H9 (cell line): ENCODE data around the gene DDX59. TPM values are rescaled to one million over a fixed set of nuclear protein-coding genes. Genes with fewer than 3 reads are reported as not detected.

Experiments
- DNase-seq: peaks from one replicate; pipeline ENCODE4 v3.0.0-alpha.2; 2017
- H2AFZ ChIP-seq: one replicate; pipeline ENCODE4 v1.6.1; 2013; ENCODE audit warnings: mild to moderate bottlenecking, low read length, control low read depth, moderate library complexity
- H2AK5ac ChIP-seq: 2 replicates; pipeline ENCODE4 v1.6.1; 2013; ENCODE audit warnings: low read length, control low read depth, mixed read lengths; ENCODE audit not compliant: insufficient read length
- H2BK120ac ChIP-seq: one replicate; pipeline ENCODE4 v1.6.1; 2013; ENCODE audit warnings: low read depth, mild to moderate bottlenecking, low read length, control low read depth, inconsistent platforms; ENCODE audit not compliant: poor library complexity, severe bottlenecking
- H2BK12ac ChIP-seq: 2 replicates; pipeline ENCODE4 v1.6.1; 2013; ENCODE audit warnings: low read length, control low read depth, mixed read lengths, low read depth; ENCODE audit not compliant: insufficient read length
- H2BK15ac ChIP-seq: 2 replicates; pipeline ENCODE4 v1.6.1; 2013; ENCODE audit warnings: low read depth, low read length, control low read depth
- H2BK20ac ChIP-seq: one replicate; pipeline ENCODE4 v1.6.1; 2013; ENCODE audit warnings: low read depth, mild to moderate bottlenecking, low read length, control low read depth, inconsistent platforms; ENCODE audit not compliant: poor library complexity, severe bottlenecking
- H2BK5ac ChIP-seq: 2 replicates; pipeline ENCODE4 v1.6.1; 2013; ENCODE audit warnings: low read length, control low read depth, mixed read lengths; ENCODE audit not compliant: insufficient read length
- H3K14ac ChIP-seq: 2 replicates; pipeline ENCODE4 v1.6.1; 2013; ENCODE audit warnings: low read length, control low read depth; ENCODE audit not compliant: insufficient read depth
- H3K18ac ChIP-seq: 2 replicates; pipeline ENCODE4 v1.6.1; 2013; ENCODE audit warnings: low read depth, mild to moderate bottlenecking, mixed read lengths, low read length, control low read depth; ENCODE audit not compliant: insufficient read length
- H3K23ac ChIP-seq: 2 replicates; pipeline ENCODE4 v1.6.1; 2013; ENCODE audit warnings: low read length, control low read depth, mixed read lengths, low read depth; ENCODE audit not compliant: insufficient read length
- H3K23me2 ChIP-seq: 2 replicates; pipeline ENCODE4 v1.6.1; 2013; ENCODE audit warnings: low read depth, mild to moderate bottlenecking, mixed read lengths, low read length, control low read depth; ENCODE audit not compliant: insufficient read length, poor library complexity, severe bottlenecking
- H3K27ac ChIP-seq: 2 replicates; pipeline ENCODE4 v1.5.1; 2013; ENCODE audit warnings: low read length, control low read depth, mixed read lengths, low read depth; ENCODE audit not compliant: insufficient read length
- H3K27me3 ChIP-seq: 2 replicates; pipeline ENCODE4 v1.6.1; 2013; ENCODE audit warnings: low read length, control low read depth, inconsistent platforms; ENCODE audit not compliant: insufficient read depth
- H3K4ac ChIP-seq: 2 replicates; pipeline ENCODE4 v1.6.1; 2013; ENCODE audit warnings: low read depth, mild to moderate bottlenecking, control low read depth, inconsistent platforms, low read length, moderate library complexity
- H3K4me1 ChIP-seq: 2 replicates; pipeline ENCODE4 v1.6.1; 2013; ENCODE audit warnings: low read length, control low read depth, inconsistent platforms; ENCODE audit not compliant: insufficient read depth
- H3K4me2 ChIP-seq: 2 replicates; pipeline ENCODE4 v1.6.1; 2013; ENCODE audit warnings: low read length, control low read depth, mixed read lengths; ENCODE audit not compliant: insufficient read length, insufficient read depth
- H3K56ac ChIP-seq: 2 replicates; pipeline ENCODE4 v1.6.1; 2013; ENCODE audit warnings: low read depth, mild to moderate bottlenecking, mixed read lengths, low read length, control low read depth; ENCODE audit not compliant: insufficient read length
- H3K79me1 ChIP-seq: 2 replicates; pipeline ENCODE4 v1.6.1; 2013; ENCODE audit warnings: low read depth, mild to moderate bottlenecking, moderate library complexity, low read length, control low read depth, inconsistent platforms; ENCODE audit not compliant: insufficient read depth, poor library complexity, severe bottlenecking
- H3K79me2 ChIP-seq: 2 replicates; pipeline ENCODE4 v1.6.1; 2013; ENCODE audit warnings: low read length, control low read depth, inconsistent platforms; ENCODE audit not compliant: insufficient read depth
- H3K9ac ChIP-seq: 2 replicates; pipeline ENCODE4 v1.6.1; 2013; ENCODE audit warnings: low read length, control low read depth, mixed read lengths; ENCODE audit not compliant: insufficient read length; ENCODE audit errors: extremely low read depth
- H3K9me3 ChIP-seq: one replicate; pipeline ENCODE4 v1.6.1; 2013; ENCODE audit warnings: low read depth, low read length, inconsistent platforms; ENCODE audit not compliant: control insufficient read depth
- H3T11ph ChIP-seq: one replicate; pipeline ENCODE4 v1.6.1; 2013; ENCODE audit warnings: mild to moderate bottlenecking, low read length, control low read depth, inconsistent platforms
- H4K20me1 ChIP-seq: one replicate; pipeline ENCODE4 v1.6.1; 2013; ENCODE audit not compliant: control insufficient read depth, insufficient read length, insufficient read depth
- H4K5ac ChIP-seq: 2 replicates; pipeline ENCODE4 v1.6.1; 2013; ENCODE audit warnings: low read depth, mild to moderate bottlenecking, mixed read lengths, low read length, control low read depth; ENCODE audit not compliant: insufficient read length
- H4K8ac ChIP-seq: replicated peaks from 2 replicates; pipeline ENCODE4 v1.6.1; 2013; ENCODE audit warnings: low read length, control low read depth, mixed read lengths, low read depth; ENCODE audit not compliant: insufficient read length
- H4K91ac ChIP-seq: 2 replicates; pipeline ENCODE4 v1.6.1; 2013; ENCODE audit warnings: low read depth, mild to moderate bottlenecking, moderate library complexity, mixed read lengths, low read length, control low read depth; ENCODE audit not compliant: insufficient read length
- H3K27ac Mint-ChIP-seq, 3 experiments: 2 replicates in 2 of 3; 3 replicates in 1 of 3; pipeline ENCODE4 v1.8.0; 2020 to 2021; ENCODE audit warnings: mixed read lengths in 3 of 3, mild to moderate bottlenecking in 1 of 3, moderate library complexity in 1 of 3
- H3K27me3 Mint-ChIP-seq: 2 replicates; pipeline ENCODE4 v1.8.0; 2021; ENCODE audit warnings: low read depth, mild to moderate bottlenecking, moderate library complexity, mixed read lengths
- H3K36me3 Mint-ChIP-seq, 3 experiments: 2 replicates in 2 of 3; 3 replicates in 1 of 3; pipeline ENCODE4 v1.8.0; 2020 to 2021; ENCODE audit warnings: low read depth in 3 of 3, mixed read lengths in 3 of 3; ENCODE audit not compliant: insufficient read depth in 1 of 3
- H3K4me1 Mint-ChIP-seq, 2 experiments: 2 replicates each; pipeline ENCODE4 v1.8.0; 2020; ENCODE audit warnings: mixed read lengths in 2 of 2
- H3K4me3 Mint-ChIP-seq, 2 experiments: 2 replicates in 1 of 2; 3 replicates in 1 of 2; pipeline ENCODE4 v1.8.0; 2020 to 2021; ENCODE audit warnings: mild to moderate bottlenecking in 2 of 2, mixed read lengths in 2 of 2, moderate library complexity in 1 of 2
- H3K9me3 Mint-ChIP-seq, 2 experiments: 2 replicates in 1 of 2; 3 replicates in 1 of 2; pipeline ENCODE4 v1.8.0; 2020; ENCODE audit warnings: mild to moderate bottlenecking in 2 of 2, mixed read lengths in 2 of 2, moderate library complexity in 1 of 2
- CTCF ChIP-seq: fragments of 200-600 bp; sonication (generic); conservative IDR thresholded peaks from 3 replicates; pipeline ENCODE4 v1.8.0; 2021; ENCODE audit warnings: antibody characterized with exemption, mild to moderate bottlenecking
- WGBS: extraction: QIAGEN DNeasy Blood & Tissue Kit; methylation state at CpG from one replicate; pipeline ENCODE4 v1.1.7; 2013; ENCODE audit warnings: missing lambda C conversion rate, low lambda C conversion rate, mixed read lengths; ENCODE audit not compliant: insufficient read length; ENCODE audit errors: extremely low coverage; 5-methylcytosine and 5-hydroxymethylcytosine counted together
- total RNA-seq: library from RNA; stranded (reverse); gene quantifications from 2 replicates; pipeline ENCODE4 v1.2.1, GENCODE V29; 2021

Gene DDX59
- total RNA-seq, 1 experiment from 2014 or later: 14.0 TPM

- H2AFZ ChIP-seq: no peak overlapping the region
- no peaks in the 10 kb centered on the region for H3K79me1 ChIP-seq
- H2BK5ac ChIP-seq: no peak overlapping the region
- no peak overlapping the region for H3K23ac ChIP-seq
- no peak overlapping the region for H3K14ac ChIP-seq
- H2AK5ac ChIP-seq: no peak overlapping the region
- no peak overlapping the region for H2BK120ac ChIP-seq
- Mint-ChIP-seq H3K27ac (peak overlapping the region in 2 of 3 experiments; percentile 83 to 88; a peak in 4 of 7 replicates), H3K27me3 (no peaks in the 10 kb centered on the region), H3K9me3 (no peaks in the 10 kb centered on the region), H3K4me1 (peaks cover 9 to 18% of the 10 kb centered on the region in 2 experiments; a peak in 3 of 4 replicates), H3K36me3 (peaks cover 32 to 60% (median 50%) of the 10 kb centered on the region in 3 experiments; a peak in 6 of 7 replicates), H3K4me3 (no peak overlapping the region)
- H3K4me1 ChIP-seq: no peaks in the 10 kb centered on the region
- H3K9me3 ChIP-seq: no peaks in the 10 kb centered on the region
- no peak overlapping the region for H4K5ac ChIP-seq
- H3K4me2 ChIP-seq: no peak overlapping the region
- H3K4ac ChIP-seq: no peak overlapping the region
- TF ChIP-seq CTCF: no peak
- H3T11ph ChIP-seq: no peak overlapping the region
- H3K56ac ChIP-seq: no peak overlapping the region
- H3K27ac ChIP-seq: no peak overlapping the region
- H4K8ac ChIP-seq: no peak overlapping the region
- no peak overlapping the region for H2BK20ac ChIP-seq
- no CpG with 5 or more reads among the region's 5 CpGs for WGBS
- H2BK15ac ChIP-seq: no peak overlapping the region
- H3K79me2 ChIP-seq: no peaks in the 10 kb centered on the region
- no peak overlapping the region for H4K91ac ChIP-seq
- H4K20me1 ChIP-seq: no peaks in the 10 kb centered on the region
- no peaks in the 10 kb centered on the region for H3K23me2 ChIP-seq
- no peaks in the 10 kb centered on the region for H3K27me3 ChIP-seq
- H3K9ac ChIP-seq: no peak overlapping the region
- no peak overlapping the region for H2BK12ac ChIP-seq
- no peak for DNase-seq
- no peak overlapping the region for H3K18ac ChIP-seq
These were observed 15.0 kb downstream of the DDX59 start for GRCh38 chr1:200654660-200655059.
